Suprapubic skin (tissue), 4 donors: Measurements from ENCODE around the gene ARID5A. TPM values are rescaled to one million over a fixed set of nuclear protein-coding genes. Genes with fewer than 3 reads are reported as not detected.

Experiments used
- DNase-seq, 2 donors: peaks; one replicate each; pipeline ENCODE4 v3.0.0-alpha.2; 2019; ENCODE audit warnings: low spot score in 2 of 2
- H3K27ac ChIP-seq: fragments of 200-600 bp; sonication (generic); one replicate; pipeline ENCODE4 v1.5.1; 2019
- H3K27me3 ChIP-seq: fragments of 200-600 bp; sonication (generic); one replicate; pipeline ENCODE4 v1.5.1; 2019
- H3K36me3 ChIP-seq: fragments of 200-600 bp; sonication (generic); one replicate; pipeline ENCODE4 v1.5.1; 2019
- H3K4me1 ChIP-seq: fragments of 200-600 bp; sonication (generic); one replicate; pipeline ENCODE4 v1.5.1; 2019
- H3K4me3 ChIP-seq: fragments of 200-600 bp; sonication (generic); one replicate; pipeline ENCODE4 v1.5.1; 2019; ENCODE audit warnings: mild to moderate bottlenecking
- H3K9me3 ChIP-seq: fragments of 200-600 bp; sonication (generic); one replicate; pipeline ENCODE4 v1.5.1; 2019
- CTCF ChIP-seq, 2 donors: fragments of 200-600 bp in 1 of 2; fragments of 450-650 bp in 1 of 2; sonication (generic) in 1 of 2; IDR thresholded peaks; one replicate each; pipeline ENCODE4 v1.5.1; 2016 to 2019; ENCODE audit warnings: antibody characterized with exemption in 2 of 2, mild to moderate bottlenecking in 1 of 2, moderate library complexity in 1 of 2
- EP300 ChIP-seq: sonication (generic); formaldehyde crosslinking; IDR thresholded peaks from one replicate; pipeline ENCODE4 v1.6.1; 2017; ENCODE audit warnings: antibody characterized with exemption
- POLR2A ChIP-seq, 2 donors: fragments of 450-650 bp; IDR thresholded peaks; one replicate each; pipeline ENCODE4 v1.6.1; 2017; ENCODE audit warnings: antibody characterized with exemption in 2 of 2, mild to moderate bottlenecking in 2 of 2, moderate library complexity in 2 of 2
- POLR2AphosphoS5 ChIP-seq, 3 donors: sonication (generic); formaldehyde crosslinking; IDR thresholded peaks; one replicate each; pipeline ENCODE4 v1.6.1; 2017; ENCODE audit warnings: antibody characterized with exemption in 3 of 3
- WGBS: methylation state at CpG from one replicate; pipeline ENCODE4 v1.1.5; 2018; 5-methylcytosine and 5-hydroxymethylcytosine counted together
- total RNA-seq, 4 donors: library from RNA; depleted of rRNA; stranded (reverse); fragments of >200 nt; gene quantifications; one replicate each; pipeline ENCODE4 v1.1.0, GENCODE V29; 2016

The ARID5A gene
- total RNA-seq, 4 donors from 2014 or later: 11.4 to 22.4 (median 15.0) TPM

- DNase-seq: no peak
- no peaks in the 10 kb centered on the region for H3K36me3 ChIP-seq
- no peak overlapping the region for H3K4me3 ChIP-seq
- no peak for TF ChIP-seq CTCF (IDR thresholded peaks at IDR 0.05)
- TF ChIP-seq POLR2AphosphoS5 (IDR thresholded peaks at IDR 0.05): no peak
- no peak for TF ChIP-seq POLR2A (IDR thresholded peaks at IDR 0.05)
- no peak for TF ChIP-seq EP300
- H3K27me3 ChIP-seq: no peaks in the 10 kb centered on the region
- H3K27ac ChIP-seq: no peak overlapping the region
- 100% methylated on average over 3 of the region's 4 CpGs for WGBS
- peaks cover 21% of the 10 kb centered on the region for H3K4me1 ChIP-seq
- H3K9me3 ChIP-seq: no peaks in the 10 kb centered on the region
Measured at GRCh38 chr2:96511851-96512250, 24.7 kb upstream of the ARID5A start.

DNA sequence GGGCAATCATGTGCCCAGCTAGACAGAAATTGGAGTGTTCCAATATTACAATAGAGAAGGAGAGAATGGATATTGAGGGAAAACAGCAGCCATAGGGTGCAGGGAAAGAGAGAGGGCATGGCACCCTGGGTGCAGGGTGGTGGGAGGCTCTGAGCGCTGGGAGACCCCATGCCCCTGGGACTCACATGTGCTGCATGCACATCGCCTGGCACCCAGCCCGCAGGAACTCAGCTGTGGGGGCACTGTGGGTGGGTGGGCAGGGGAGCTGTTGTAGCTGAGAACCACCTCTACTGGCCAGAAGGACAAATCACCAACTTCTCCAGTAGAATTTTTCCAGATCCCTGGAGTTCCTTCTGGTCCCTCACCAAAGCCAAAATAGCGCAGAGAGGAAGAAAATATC is 24.2 kb upstream of the ARID5A start:
- WGBS: 94% methylated on average over 4 of the region's 4 CpGs
- no peak for DNase-seq
- TF ChIP-seq CTCF (IDR thresholded peaks at IDR 0.05): no peak
- no peak for TF ChIP-seq POLR2A (IDR thresholded peaks at IDR 0.05)
- TF ChIP-seq EP300: no peak
- TF ChIP-seq POLR2AphosphoS5 (IDR thresholded peaks at IDR 0.05): no peak
- H3K36me3 ChIP-seq: no peaks in the 10 kb centered on the region
- H3K27ac ChIP-seq: no peak overlapping the region
- peaks cover 21% of the 10 kb centered on the region for H3K4me1 ChIP-seq
- H3K27me3 ChIP-seq: no peaks in the 10 kb centered on the region
- no peak overlapping the region for H3K4me3 ChIP-seq
- H3K9me3 ChIP-seq: no peaks in the 10 kb centered on the region

DNA sequence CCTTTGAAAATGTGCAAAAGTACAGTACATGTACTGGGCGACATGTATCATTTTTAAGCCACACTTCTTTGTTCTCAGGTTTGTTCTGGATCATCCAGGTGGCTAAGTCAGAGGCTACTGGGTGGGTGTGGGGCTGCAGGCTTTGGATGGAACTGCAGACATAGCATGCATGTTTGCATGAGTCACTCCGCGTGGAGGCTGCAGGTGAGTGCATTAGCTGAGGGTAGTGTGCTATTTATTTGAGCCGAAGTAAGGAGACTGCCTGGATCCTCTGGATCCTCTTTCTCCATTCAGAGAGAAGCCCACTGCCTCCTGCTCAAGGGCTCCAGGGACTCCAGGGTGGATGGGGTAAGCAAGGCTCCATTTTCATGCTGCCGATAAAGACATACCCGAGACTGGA is 22.0 kb upstream of the ARID5A start:
- H3K9me3 ChIP-seq: no peaks in the 10 kb centered on the region
- H3K4me1 ChIP-seq: peaks cover 3% of the 10 kb centered on the region
- H3K4me3 ChIP-seq: no peak overlapping the region
- DNase-seq: no peak
- no peak overlapping the region for H3K27ac ChIP-seq
- no peaks in the 10 kb centered on the region for H3K27me3 ChIP-seq
- no peaks in the 10 kb centered on the region for H3K36me3 ChIP-seq
- TF ChIP-seq POLR2A (IDR thresholded peaks at IDR 0.05) (no peak), POLR2AphosphoS5 (IDR thresholded peaks at IDR 0.05) (no peak)
- 81% methylated on average over 6 of the region's 6 CpGs for WGBS

GRCh38 chr2:96517079-96517478 is 19.5 kb upstream of the ARID5A start:
- no peaks in the 10 kb centered on the region for H3K4me1 ChIP-seq
- H3K4me3 ChIP-seq: no peak overlapping the region
- no peaks in the 10 kb centered on the region for H3K36me3 ChIP-seq
- no peak overlapping the region for H3K27ac ChIP-seq
- DNase-seq: no peak
- H3K9me3 ChIP-seq: no peaks in the 10 kb centered on the region
- TF ChIP-seq CTCF (IDR thresholded peaks at IDR 0.05) (no peak), POLR2AphosphoS5 (IDR thresholded peaks at IDR 0.05) (no peak)
- whole genome bisulfite sequencing: 91% methylated on average over 1 of the region's 1 CpG
- no peaks in the 10 kb centered on the region for H3K27me3 ChIP-seq

GRCh38 chr2:96520231-96520630 is 16.3 kb upstream of the ARID5A start:
- H3K27me3 ChIP-seq: no peaks in the 10 kb centered on the region
- H3K27ac ChIP-seq: no peak overlapping the region
- H3K9me3 ChIP-seq: no peaks in the 10 kb centered on the region
- H3K4me1 ChIP-seq: peaks cover 5% of the 10 kb centered on the region
- 89% methylated on average over 4 of the region's 4 CpGs for WGBS
- H3K36me3 ChIP-seq: no peaks in the 10 kb centered on the region
- TF ChIP-seq POLR2A (IDR thresholded peaks at IDR 0.05): no peak
- no peak for TF ChIP-seq CTCF (IDR thresholded peaks at IDR 0.05)
- TF ChIP-seq POLR2AphosphoS5 (IDR thresholded peaks at IDR 0.05): no peak
- H3K4me3 ChIP-seq: no peak overlapping the region
- no peak for DNase-seq

DNA sequence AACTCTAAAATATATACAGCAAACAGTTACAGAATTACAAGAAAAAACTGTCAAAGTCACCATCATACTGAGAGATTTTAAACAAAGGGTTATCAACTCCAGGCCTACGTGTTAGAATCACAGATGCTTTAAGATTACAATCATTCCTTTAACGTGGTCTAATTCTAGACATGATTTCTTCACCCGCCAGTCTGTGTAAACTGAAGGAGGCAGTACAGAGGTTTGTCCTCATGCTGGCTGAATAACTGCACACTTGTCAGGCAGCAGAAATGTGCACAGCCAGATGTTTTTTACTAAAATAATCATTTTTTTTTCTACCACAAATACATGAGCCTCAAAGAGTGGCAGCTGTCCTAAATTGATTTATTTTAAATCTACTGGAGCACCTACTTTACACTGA is 15.9 kb upstream of the ARID5A start:
- H3K27ac ChIP-seq: no peak overlapping the region
- H3K36me3 ChIP-seq: no peaks in the 10 kb centered on the region
- H3K9me3 ChIP-seq: no peaks in the 10 kb centered on the region
- H3K4me1 ChIP-seq: peaks cover 5% of the 10 kb centered on the region
- no peak for DNase-seq
- TF ChIP-seq POLR2A (IDR thresholded peaks at IDR 0.05) (no peak), EP300 (no peak)
- H3K27me3 ChIP-seq: no peaks in the 10 kb centered on the region
- WGBS: 66% methylated on average over 3 of the region's 3 CpGs
- no peak overlapping the region for H3K4me3 ChIP-seq
